Activated CD4-positive, alpha-beta T cell treated with anti-CD3 and anti-CD28 coated beads, Interleukin-2, amount 50 U/mL, for 1 hour (primary cell): ENCODE results near the gene ST3GAL2.
"Not testable (repeated sequence)": the region's sequence is repeated elsewhere in the genome, so short reads cannot be mapped to it uniquely, and the experiment has no call there.

Experiments
- DNase-seq: peaks from one replicate; pipeline ENCODE4 v3.0.0-alpha.2; 2020

ST3GAL2 gene

DNA sequence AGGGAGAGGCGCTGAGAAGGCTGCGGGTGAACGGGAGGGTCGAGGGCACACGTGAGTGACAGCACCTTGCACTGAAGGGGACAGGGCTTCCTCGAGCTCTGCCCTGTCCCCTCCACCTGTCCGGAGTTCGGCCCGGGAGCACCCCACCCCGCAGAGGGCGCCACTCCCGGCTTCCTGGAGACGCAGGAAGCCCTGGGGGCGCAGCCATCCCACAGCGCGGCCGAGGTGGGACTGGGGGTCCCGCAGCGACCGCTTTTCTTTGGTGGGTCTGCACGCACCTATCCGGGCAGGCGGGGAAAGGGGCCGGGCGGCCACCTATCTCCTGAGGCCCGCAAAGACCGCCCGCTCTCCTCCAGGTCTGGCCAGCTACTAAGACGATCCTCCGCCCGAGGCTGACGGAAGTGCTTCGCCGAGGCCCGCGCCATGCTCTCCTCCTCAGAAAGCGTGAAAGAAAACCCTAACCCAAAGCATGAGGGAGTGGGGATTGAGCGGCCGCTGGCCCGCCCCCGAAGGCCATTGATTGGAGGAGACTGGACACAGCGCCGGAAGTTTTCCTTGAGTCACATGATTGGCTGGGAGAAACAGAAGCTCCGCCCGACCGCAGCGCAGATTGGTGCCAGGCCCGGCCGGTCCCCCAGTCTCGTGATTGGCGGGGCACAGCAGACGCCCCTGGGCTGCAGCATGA, 57.8 kb downstream of the ST3GAL2 start:
- peak; percentile 94 for DNase-seq

DNA sequence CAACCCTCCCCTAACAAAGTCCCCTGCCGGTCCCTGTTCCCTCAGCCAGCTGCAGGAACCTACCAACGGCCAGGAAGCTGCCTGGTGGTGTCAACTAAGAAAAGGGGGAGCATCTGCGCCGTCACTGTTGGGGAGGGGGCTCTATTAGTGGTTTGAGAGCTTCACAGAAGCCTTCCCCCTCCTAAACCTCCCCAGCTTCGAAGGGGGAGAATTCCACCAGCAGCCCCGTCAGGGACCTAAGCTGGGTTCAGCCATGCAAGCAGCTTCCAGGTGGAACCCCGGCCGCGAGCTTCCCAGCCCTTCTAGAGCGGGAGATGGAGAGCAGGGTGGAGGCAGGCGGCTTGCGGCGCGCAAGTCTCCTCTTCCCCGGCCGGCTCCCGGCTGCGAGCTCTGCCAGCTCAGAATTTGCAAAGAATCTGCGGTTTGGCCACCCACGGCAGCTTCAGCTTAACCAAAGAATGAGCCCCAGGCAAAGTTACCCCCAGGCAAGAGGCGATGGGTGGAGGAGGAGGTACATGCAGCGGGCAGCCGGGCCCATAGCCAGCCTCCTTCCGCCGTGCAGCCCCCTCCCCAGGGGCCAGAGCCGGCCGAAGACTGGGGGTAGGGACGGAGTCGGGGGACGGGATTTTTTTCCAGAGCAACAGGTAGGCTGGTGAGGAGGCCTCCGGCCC, 58.5 kb downstream of the ST3GAL2 start:
- peak; percentile 53 for DNase-seq

DNA sequence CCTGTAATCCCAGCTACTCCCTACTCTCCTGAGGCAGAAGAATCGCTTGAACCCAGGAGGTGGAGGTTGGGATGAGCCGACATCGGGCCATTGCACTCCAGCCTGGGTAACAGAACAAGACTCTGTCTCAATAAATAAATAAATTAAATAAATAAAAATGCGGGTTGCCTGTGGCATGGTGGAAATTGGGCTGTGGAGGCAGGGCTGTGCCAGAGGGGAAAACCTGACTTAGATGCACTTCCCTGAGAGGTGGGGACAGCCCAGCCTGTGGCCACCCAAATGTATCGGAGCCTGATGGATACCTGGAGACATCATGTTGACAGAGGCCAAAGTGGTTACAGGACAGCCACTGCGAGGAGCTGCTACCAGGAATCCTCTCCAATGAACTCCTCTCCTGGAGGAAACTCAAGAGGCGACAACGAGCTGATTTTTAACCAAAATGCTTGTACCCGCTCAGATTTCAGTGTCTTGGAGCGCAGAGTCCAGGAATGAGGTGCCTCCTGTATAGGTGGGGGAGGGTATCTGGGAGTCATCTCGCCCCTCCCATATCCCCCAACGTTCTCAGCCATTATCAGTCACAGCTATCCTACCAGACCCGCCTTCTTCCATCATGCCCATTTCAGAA, 59.9 kb downstream of the ST3GAL2 start:
- DNase-seq: no peak

DNA sequence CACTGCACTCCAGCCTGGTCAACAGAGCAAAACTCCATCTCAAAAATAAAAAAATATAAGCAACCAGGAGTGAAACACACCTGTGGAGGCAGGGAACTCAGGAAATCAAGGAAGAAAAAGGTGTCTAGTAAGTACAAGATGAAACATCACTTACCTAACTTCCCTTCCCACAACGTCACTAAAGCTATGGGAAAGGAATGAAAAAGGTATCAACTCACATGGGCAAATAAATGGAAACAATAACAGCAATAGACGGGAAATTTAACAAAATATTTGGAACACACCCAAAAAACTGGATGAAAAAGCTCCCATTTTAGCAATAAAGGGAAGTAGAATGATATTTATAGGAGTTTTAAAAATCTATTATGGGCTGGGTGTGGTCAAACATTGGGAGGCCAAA, 61.1 kb downstream of the ST3GAL2 start:
- DNase-seq: no peak

DNA sequence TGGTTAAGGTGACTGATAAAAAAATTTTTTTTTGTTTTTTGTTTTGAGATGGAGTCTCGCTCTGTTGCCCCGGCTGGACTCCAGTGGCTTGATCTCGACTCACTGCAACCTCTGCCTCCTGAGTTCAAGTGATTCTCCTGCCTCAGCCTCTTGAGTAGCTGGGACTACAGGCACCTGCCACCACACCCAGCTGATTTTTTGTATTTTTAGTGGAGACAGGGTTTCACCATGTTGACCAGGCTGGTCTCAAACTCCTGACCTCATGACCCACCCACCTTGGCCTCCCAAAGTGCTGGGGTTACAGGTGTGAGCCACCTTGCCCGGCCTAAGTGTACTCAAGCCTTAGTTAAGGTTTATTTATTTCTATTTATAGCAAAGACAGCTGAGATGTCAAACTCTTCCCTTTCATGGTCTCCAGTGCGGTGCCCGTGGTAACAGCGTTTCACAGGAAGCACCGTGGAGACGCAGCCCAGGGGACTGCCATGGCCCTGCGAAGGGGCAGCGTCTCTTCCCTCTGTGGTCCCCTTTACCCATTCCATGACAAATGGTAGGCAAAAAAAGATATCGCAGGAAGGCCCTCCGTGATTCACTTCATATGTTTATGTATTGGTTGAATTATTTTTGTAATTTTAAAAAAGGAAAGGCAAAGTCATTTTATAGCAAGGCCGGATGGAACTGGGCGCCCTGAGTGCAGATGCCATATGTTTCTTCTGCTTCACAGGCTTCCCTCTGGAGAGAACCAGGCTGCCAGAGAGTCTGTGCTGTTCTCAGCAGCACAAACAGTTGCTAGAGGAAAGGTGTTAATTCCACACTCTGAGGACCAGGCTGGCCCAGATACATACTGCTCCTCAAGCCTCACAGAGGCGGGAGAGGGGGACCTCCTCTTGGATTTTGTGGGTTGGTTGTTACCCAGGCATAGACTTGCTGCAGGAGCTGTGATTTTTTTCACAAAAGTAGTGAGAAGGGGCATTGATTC, 63.0 kb downstream of the ST3GAL2 start:
- no peak for DNase-seq

DNA sequence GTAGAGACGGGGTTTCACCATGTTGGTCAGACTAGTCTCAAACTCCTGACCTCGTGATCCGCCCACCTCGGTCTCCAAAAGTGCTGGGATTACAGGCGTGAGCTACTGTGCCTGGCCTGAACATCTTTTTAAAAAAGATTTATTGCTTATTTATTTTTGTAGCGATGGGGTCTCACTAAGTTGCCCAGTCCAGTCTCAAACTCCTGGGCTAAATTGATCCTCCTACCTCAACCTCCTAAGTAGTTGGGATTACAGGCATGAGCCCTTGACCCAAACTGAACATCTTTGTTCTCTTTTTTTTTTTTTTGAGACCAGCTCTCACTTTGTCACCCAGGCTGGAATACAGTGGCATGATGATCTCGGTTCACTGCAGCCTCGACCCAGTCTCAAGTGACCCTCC, 64.7 kb downstream of the ST3GAL2 start:
- no peak for DNase-seq

DNA sequence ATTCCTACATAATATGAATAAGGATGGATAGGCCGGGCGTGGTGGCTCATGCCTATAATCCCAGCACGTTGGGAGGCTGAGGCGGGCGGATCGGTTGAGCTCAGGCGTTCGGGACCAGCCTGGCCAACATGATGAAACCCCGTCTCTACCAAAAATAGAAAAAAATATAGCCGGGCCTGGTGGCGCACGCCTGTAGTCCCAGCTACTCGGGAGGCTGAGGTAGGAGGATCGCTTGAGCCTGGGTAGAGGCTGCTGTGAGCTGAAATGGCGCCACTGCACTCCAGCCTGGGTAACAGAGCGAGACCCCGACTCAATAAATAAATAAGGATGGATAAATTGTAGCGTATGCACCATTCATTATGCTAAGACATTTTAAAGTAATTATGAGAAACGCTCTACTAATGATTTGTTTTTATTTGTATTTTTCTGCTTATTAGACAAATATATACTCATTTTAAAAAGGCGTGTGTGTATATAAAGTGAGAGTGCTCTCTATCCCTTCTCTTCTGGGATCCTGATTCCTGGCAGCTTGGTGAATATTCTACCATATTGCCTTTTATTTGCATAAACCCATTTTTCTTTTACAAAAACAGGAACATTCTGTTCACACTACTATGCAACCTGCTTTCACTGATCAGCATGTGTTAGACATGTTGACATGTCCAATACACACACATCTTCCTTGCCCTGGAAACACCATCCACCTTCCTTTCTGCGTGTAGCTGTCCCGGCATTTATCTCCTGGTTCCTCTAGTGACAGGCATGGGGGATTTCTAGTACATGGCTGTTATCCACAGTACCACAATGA, 65.8 kb downstream of the ST3GAL2 start:
- DNase-seq: no peak

DNA sequence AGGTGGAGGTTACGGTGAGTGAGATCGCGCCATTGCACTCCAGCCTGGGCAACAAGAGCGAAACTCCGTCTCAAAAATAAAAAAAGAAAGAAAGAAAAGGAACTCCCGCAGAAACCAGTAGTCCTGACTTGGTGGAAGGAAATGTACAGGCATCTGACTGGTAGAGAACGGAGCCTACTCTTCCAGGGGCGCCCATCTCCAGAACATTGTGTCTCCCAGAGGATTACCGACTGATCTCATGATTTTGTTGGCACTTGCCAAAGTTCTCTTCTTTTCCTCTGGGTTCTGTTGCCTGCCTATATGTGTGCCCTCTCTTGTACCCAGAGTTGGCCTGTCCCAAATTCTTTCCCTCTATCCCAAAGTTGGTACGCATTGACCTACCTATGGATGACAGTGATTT, 68.0 kb downstream of the ST3GAL2 start:
- no peak for DNase-seq

DNA sequence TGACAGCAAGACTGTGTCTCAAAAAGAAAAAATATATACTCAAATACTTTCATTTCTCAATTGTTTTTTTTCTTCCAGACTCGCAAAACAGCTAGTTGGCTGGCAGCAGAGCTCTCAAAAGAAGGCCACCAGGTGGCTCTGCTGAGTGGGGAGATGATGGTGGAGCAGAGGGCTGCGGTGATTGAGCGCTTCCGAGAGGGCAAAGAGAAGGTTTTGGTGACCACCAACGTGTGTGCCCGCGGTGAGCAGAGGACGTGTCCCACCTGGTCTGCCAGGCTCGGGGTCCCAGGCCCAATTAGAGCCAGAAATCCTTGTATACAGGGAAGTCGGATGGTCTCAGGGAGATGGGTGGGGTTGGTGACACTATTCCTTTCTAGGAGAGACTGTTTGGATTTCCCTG, 68.8 kb downstream of the ST3GAL2 start:
- DNase-seq: peak; percentile 42

DNA sequence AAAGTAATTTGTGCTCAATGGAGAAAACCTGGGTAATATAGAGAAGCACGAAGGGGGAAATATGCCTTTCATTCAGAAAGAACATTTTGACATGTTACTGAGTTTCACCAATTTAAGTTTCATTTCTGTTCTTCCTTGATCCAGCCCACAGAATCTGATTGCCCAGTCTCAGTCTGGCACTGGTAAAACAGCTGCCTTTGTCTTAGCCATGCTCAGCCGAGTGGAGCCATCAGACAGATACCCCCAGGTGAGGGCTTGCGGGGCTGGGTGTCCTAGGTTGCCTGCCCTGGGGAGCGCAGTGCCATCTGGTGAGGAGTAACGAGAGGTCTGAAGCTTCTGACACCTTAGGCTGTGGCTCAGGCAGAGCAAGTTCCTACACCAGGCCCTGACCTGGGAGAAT, 74.5 kb downstream of the ST3GAL2 start:
- DNase-seq: no peak

DNA sequence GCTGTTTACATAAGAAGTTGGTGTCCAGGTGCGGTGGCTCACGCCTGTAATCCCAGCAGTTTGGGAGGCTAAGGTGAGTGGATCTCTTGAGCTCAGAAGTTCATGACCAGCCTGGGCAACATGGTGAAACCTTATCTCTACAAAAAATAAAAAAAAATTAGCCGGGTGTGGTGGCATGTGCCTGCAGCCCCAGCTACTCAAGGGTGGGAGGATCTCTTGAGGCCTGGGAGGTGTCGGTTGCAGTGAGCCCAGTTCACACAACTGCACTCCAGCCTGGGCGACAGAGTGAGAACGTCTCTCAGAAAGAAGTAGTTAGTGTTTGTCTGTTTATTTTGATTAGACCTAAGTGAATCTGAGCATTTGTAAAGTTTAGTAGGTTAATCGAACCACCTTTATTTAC, 79.3 kb downstream of the ST3GAL2 start:
- DNase-seq: no peak

DNA sequence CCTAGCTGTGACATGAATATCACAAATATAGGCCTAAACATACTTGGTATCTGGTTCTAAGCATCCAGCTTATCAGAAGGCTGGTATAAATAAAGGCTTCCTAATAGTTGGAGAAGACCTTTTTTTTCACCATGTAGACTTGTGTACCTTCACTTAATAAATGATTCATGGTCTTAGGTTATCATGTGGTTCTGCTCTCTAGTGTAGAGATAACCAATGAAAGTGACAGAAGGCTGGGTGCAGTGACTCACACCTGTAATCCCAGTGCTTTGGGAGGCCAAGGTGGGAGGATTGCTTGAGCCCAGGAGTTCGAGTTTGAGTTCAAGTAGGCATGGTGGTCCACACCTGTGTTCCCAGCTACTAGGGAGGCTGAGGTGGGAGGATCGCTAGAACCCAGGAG, 89.1 kb downstream of the ST3GAL2 start:
- no peak for DNase-seq

DNA sequence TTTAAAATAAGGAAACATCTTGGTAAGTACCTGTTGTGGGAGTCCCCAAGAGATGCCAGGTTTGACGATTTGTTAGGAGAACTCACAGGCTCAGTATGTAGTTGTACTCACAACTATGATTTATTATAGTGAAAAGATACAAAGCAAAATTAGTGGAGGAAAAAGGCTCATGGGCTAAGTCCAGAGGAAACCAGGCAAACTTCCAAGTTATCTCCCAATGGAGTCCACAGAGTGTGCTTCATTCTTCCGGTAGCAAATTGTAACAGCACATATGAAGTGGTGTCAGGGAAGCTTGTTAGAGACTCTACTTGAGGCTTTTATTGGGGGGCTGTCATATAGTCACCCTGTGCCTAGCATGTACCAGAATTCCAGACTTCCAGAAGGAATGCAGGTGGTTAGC, 89.9 kb downstream of the ST3GAL2 start:
- no peak for DNase-seq

DNA sequence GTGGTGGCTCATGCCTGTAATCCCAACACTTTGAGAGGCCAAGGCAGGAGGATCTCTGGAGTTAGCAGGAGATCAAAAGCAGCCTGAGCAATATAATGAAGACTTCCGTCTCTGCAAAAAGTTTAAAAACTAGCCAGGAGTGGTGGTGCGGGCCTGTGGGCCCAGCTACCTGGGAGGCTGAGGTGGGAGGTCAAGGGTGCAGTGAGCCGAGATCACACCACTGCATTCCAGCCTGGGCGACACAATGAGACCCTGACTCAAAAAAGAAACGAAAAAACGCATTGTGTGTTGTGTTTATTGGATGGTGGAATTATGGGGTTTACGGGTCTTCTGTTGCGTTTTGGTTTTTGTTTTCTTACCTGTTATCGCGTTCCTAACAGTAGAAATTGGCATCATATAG, 93.1 kb downstream of the ST3GAL2 start:
- no peak for DNase-seq

DNA sequence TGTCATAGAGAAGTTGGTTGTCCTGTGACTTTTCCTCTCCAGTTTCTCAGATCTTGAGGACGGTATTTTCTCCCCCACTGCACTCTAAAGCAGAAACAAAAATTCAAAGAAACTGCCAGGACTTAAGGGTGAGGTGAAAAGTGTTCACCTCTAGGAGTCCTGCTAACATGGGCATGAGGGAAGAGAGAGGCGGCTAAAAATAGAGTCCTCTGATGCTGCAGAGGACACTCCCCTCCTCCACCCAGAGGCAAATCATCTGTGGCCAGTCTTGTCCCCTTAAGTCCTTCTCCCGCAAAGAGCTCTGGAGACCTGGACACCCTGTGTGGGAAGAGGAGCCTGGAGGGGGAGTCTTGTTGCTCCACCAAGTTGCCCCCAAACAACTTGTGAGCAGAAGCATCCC, 96.9 kb downstream of the ST3GAL2 start:
- no peak for DNase-seq

DNA sequence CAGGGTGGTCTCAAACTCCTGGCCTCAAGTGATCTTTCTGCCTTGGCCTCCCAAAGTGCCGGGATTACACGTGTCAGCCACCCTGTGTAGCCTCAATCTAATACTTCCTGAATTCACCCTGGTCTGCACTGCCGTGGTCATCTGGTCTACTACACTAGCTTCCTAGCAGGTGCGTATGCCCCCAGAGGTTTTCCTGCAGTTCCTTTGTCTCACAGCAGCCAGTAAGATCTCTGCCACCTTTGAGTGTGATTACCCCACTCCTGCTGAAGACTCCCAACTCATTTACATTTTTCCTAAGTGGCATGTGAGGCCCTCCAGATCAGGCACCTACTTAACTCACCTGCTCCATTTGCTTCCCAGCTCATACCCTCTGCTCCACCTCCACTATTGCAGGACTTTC, 97.3 kb downstream of the ST3GAL2 start:
- DNase-seq: no peak

DNA sequence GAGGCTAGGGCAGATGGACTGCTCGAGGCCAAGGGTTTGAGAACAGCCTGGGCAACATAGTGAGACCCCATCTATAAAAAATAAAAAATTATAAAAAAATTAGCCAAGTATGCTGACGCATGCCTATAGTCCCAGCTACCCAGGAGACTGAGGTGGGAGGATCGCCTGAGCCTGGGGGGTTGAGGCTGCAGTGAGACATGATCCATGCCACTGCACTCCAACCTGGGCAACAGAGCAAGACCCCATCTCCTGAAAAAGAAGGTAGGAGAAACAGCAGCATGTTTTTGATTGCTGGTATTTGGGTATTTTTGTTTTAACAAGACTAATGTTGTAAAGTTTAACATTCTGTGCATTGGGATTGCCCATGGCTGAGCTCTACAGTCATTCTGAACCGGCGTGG, 101.1 kb downstream of the ST3GAL2 start:
- no peak for DNase-seq

DNA sequence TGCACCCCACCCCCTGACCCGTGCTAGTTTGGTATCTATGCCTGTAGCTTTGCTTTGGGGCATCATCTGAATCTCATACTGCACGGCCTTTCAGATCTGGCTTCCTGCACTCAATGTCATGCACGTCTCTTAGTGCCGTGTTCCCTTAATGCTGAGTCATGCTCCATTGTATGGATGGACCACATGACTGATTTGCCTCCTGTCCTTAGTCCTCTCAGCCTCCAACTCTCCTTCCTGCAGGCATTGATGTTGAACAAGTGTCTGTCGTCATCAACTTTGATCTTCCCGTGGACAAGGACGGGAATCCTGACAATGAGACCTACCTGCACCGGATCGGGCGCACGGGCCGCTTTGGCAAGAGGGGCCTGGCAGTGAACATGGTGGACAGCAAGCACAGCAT, 106.2 kb downstream of the ST3GAL2 start:
- DNase-seq: not testable (repeated sequence)

DNA sequence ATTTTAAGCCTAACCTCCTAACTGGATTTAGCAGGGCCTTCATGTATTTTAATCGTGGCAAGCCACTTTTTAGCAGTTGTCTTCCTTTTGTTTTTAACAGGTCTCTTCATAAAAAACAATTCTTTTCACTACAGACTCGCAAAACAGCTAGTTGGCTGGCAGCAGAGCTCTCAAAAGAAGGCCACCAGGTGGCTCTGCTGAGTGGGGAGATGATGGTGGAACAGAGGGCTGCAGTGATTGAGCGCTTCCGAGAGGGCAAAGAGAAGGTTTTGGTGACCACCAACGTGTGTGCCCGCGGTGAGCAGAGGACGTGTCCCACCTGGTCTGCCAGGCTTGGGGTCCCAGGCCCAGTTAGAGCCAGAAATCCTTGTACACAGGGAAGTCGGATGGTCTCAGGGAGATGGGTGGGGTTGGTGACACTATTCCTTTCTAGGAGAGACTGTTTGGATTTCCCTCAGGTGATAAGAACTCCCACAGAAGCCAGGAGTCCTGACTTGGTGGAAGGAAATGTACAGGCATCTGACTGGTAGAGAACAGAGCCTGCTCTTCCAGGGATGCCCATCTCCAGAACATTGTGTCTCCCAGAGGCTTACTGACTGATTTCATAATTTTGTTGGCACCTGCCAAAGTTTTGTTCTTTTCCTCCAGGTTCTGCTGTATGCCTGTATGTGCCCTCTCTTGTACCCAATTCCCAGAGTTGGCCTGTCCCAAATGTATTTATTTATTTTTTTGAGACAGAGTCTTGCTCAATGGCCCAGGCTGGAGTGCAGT, 107.1 kb downstream of the ST3GAL2 start:
- DNase-seq: peak; percentile 8

DNA sequence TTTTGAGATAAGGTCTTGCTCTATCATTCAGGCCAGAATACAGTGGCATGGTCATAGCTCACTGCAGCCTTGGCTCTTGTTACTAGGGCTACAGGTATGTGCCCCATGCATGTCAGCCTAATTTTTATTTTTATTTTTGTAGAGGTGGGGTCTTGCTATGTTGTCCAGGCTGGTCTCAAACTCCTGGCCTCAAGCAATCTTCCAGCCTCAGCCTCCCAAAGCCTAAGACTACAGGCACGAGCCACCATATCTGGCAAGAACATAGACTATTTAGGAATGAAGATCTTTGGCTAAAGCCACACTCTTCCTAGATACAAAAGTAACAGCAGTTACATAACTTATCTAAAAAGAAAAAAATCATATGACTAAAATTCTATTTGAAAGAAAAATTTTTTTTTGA, 107.8 kb downstream of the ST3GAL2 start:
- no peak for DNase-seq
